ENCODE measurements around the gene DYNLL2.

DNA sequence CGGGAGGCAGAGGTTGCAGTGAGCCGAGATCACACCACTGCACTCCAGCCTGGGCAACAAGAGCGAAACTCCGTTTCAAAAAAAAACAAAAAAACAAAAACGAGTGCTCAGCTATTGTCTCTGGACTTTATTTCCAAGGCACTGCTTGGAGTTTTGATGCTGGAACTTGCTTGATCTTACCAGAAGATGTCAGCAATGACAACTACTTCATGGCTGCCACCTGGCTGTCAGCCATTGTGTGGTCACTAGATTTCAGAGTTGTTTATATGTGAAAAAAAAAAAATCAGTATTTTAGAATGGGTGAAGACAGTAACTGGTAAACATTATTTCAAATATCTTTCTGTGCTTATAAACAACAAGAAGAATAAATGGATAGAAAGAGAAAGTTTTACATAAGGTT lies 38.7 kb downstream of the DYNLL2 start:
- TF ChIP-seq, protein P1, sequence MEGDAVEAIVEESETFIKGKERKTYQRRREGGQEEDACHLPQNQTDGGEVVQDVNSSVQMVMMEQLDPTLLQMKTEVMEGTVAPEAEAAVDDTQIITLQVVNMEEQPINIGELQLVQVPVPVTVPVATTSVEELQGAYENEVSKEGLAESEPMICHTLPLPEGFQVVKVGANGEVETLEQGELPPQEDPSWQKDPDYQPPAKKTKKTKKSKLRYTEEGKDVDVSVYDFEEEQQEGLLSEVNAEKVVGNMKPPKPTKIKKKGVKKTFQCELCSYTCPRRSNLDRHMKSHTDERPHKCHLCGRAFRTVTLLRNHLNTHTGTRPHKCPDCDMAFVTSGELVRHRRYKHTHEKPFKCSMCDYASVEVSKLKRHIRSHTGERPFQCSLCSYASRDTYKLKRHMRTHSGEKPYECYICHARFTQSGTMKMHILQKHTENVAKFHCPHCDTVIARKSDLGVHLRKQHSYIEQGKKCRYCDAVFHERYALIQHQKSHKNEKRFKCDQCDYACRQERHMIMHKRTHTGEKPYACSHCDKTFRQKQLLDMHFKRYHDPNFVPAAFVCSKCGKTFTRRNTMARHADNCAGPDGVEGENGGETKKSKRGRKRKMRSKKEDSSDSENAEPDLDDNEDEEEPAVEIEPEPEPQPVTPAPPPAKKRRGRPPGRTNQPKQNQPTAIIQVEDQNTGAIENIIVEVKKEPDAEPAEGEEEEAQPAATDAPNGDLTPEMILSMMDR (IDR thresholded peaks at IDR 0.05) = no peak
- TF ChIP-seq POLR2A (IDR thresholded peaks at IDR 0.05) = no peak

All from uterus (tissue), 2 donors.